ENCODE data around the gene GJB3.

Gene GJB3

GRCh38 chr1:34822202-34822601, 41.2 kb downstream of the GJB3 start:
- no peak for DNase-seq (ENCODE audit: low read depth in 2 of 2)

- no peak for DNase-seq (ENCODE audit: low read depth in 2 of 2)
Observed at GRCh38 chr1:34824817-34825454, 43.9 kb downstream of the GJB3 start.

GRCh38 chr1:34825455-34826091, 44.6 kb downstream of the GJB3 start:
- no peak for DNase-seq (ENCODE audit: low read depth in 2 of 2)

GRCh38 chr1:34827341-34827941, 46.4 kb downstream of the GJB3 start:
- no peak for DNase-seq (ENCODE audit: low read depth in 2 of 2)

GRCh38 chr1:34828611-34829010, 47.6 kb downstream of the GJB3 start:
- DNase-seq (ENCODE audit: low read depth in 2 of 2), result no peak

DNA sequence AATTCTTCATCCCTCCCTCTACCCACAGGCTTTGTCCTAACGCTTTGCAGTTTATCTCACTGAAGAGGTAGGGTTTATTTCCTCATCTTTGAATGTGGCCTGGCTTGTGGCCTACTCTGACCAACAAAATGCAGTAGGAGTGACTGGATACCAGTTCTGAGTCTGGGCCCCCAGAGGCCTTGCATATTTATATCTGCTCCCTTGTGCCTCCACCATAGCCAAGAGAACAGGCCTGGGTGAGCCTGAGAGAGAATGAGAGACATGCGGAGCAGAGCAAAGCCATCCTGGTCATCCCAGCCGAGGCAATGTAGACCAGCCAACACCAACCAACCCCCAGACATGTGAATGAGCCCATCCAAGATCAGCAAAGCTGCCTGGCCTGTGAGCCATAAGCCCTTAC, 48.2 kb downstream of the GJB3 start:
- DNase-seq (ENCODE audit: low read depth in 2 of 2), result no peak

DNA sequence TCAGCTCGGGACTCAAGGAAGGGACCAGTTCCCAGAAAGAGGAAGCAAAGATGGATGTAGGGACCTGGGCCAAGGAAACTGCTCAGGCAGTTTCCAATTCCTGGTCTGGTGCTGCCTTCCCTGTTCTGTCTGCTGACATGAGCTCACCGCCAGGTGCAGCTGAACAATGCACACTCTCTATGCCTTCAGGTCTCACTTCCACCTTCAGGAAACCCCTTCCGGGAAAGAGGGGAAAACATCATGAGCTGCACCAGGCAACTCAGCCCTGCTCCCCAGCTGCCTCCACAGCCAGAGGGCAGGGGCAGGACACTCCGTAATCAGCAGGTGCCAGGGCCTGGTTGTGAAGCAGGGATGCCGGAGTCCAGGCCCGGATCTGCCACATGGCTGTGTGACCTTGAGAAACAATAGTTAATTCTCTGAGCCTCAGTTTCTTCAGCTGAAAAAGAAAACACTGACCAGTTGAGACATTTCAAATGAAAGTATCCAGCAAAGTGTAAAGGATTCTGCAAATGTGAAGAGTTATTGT, 50.8 kb downstream of the GJB3 start:
- no peak for DNase-seq (ENCODE audit: low read depth in 2 of 2)

- DNase-seq (ENCODE audit: low read depth in 2 of 2), result no peak
Observed at GRCh38 chr1:34833711-34834110, 52.7 kb downstream of the GJB3 start.

Measured in fibroblast of skin of left biceps (primary cell).